A375 (cell line): ENCODE measurements around the gene MAGEB4. TPM values are rescaled to one million over a fixed set of nuclear protein-coding genes. Genes with fewer than 3 reads are reported as not detected.

Experiments
- total RNA-seq: library from RNA; depleted of rRNA; stranded (reverse); fragments of >200 nt; shearing (Covaris generic); gene quantifications from 2 replicates; pipeline ENCODE4 v1.2.3, GENCODE V29; 2014; rRNA removed

The MAGEB4 gene
- not detected in 2 replicates for total RNA-seq

GRCh38 chrX:30241724-30242415, at the start of gene MAGEB4:
TSS of gene MAGEB4 (plus strand) at chrX:30242000. CDS start at chrX:30242136, 136 bp downstream.

GRCh38 chrX:30215357-30215843, 26.4 kb upstream of the MAGEB4 start, which contains the start of gene MAGEB2:
TSS of gene MAGEB2 (plus strand) at chrX:30215563. CDS start at chrX:30218581, 3,018 bp downstream.

GRCh38 chrX:30230395-30230794, 11.4 kb upstream of the MAGEB4 start, which contains the start of gene MAGEB3:
TSS of gene MAGEB3 (plus strand) at chrX:30230657. CDS start at chrX:30235925, 5,268 bp downstream.

GRCh38 chrX:30246769-30247489, 5.1 kb downstream of the MAGEB4 start, which contains the start of gene MAGEB1:
TSS of gene MAGEB1 (plus strand) at chrX:30247146. CDS start at chrX:30250494, 3,348 bp downstream.

Other genes with a start within 250 kb of the MAGEB4 start
- 0.15 and 0.29 TPM in 2 replicates for gene MAGEB2, start 26.4 kb upstream of the MAGEB4 start, total RNA-seq
- gene MAGEB3, start 11.3 kb upstream of the MAGEB4 start, total RNA-seq, result not detected in 2 replicates
- gene MAGEB1, start 5.1 kb downstream of the MAGEB4 start, total RNA-seq, result not detected in 2 replicates
- 0.37 and 0.91 TPM in 2 replicates for gene NR0B1, start 67.4 kb downstream of the MAGEB4 start, total RNA-seq